Caki2 (cell line): ENCODE measurements around the gene SOS2. TPM values are rescaled to one million over a fixed set of nuclear protein-coding genes. Genes with fewer than 3 reads are reported as not detected.

Source experiments
- DNase-seq: peaks from one replicate; pipeline ENCODE4 v3.0.0-alpha.2; 2015; ENCODE audit warnings: low read depth
- in situ Hi-C: cut with HindIII; loops from 2 replicates; pipeline ENCODE4 v1.10.0; 2016; ENCODE audit warnings: low sequenced_read_pairs, low pct_unique_long_range_greater_than_20kb, mixed read lengths
- total RNA-seq: library from RNA; depleted of rRNA; stranded (reverse); fragments of >200 nt; shearing (Covaris generic); gene quantifications from 2 replicates; pipeline ENCODE4 v1.2.3, GENCODE V29; 2014; ENCODE audit warnings: low replicate concordance; rRNA removed

SOS2 gene
- total RNA-seq, result 9.2 and 13.0 TPM in 2 replicates

- peak; percentile 87 for DNase-seq
- in situ Hi-C loops, result no loop called here
These were observed at the start of gene SOS2 for GRCh38 chr14:50231475-50232275. Gene SOS2, minus strand, starts transcription at chr14:50231578. Its CDS starts 295 bp downstream, at chr14:50231283.

DNA sequence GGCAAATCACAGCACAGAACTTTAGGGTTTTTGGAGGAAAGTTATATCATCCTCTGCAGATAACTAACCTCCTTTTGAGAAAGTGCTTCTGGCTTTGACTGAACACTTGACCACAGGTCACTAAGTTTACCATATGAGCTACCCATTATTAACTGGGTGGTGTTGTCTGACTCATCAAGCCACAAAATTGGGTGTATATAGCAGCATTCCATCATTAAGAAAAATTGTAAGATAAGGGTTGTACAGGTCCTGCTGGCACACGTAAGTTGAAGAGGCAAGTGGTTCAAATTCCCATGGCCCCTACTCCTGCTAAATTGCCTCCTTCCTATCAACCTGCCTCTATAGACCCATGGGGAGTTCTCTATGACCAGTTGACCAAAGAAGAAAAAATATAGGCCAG, 41.1 kb upstream of the SOS2 start:
- no peak for DNase-seq
- in situ Hi-C loops, result no loop called here

DNA sequence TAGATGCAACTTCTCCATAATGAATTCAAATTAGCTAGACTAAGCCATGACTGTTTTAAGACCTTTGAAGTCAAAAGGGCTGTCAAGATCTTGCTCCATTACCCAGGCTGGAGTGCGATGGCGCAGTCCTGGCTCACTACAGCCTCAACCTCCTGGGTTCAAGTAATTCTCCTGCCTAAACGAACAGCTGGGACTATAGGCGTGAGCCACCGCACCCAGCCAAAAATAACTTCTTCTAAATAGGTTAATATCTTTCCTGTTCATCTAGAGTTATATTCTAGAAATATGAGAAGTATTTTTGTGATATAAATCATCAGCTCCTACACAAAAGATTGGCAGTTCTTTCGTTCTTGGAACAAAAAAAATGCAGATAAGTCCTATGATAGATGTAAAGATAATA, 39.6 kb upstream of the SOS2 start:
- in situ Hi-C loops, result no loop called here
- DNase-seq, result no peak

- DNase-seq, result no peak
These were observed 33.7 kb upstream of the SOS2 start for GRCh38 chr14:50265029-50265428.

DNA sequence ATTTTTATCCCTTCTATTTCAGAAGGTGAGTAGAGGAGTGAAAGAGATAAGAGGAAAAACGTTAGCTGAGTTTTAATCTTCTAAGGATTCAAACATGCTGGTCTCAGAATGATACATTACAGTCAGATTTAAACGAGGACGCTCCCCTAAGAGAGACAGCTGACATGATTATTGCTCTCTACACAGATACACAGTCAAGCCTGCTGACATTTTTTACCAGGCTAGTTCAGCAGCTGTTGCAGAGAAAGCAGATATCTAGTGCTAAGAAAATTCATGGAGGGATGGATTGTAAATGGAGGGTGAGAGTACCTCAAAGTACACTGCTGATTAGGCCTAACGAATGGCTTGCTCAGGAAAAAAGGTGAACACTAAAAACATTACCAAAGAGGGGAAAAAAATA, 31.9 kb upstream of the SOS2 start:
- in situ Hi-C loops, result no loop called here
- DNase-seq, result no peak

More at GRCh38 chr14:50265029-50265428, 33.7 kb upstream of the SOS2 start:
- in situ Hi-C loops, result no loop called here

- DNase-seq, result no peak
- in situ Hi-C loops, result no loop called here
These were observed 31.5 kb upstream of the SOS2 start for GRCh38 chr14:50262865-50263264.

- in situ Hi-C loops, result no loop called here
- DNase-seq, result peak; percentile 4
These were observed 29.1 kb upstream of the SOS2 start for GRCh38 chr14:50260511-50260910.

- no peak for DNase-seq
- in situ Hi-C loops, result no loop called here
These were observed 28.7 kb upstream of the SOS2 start for GRCh38 chr14:50260072-50260471.

DNA sequence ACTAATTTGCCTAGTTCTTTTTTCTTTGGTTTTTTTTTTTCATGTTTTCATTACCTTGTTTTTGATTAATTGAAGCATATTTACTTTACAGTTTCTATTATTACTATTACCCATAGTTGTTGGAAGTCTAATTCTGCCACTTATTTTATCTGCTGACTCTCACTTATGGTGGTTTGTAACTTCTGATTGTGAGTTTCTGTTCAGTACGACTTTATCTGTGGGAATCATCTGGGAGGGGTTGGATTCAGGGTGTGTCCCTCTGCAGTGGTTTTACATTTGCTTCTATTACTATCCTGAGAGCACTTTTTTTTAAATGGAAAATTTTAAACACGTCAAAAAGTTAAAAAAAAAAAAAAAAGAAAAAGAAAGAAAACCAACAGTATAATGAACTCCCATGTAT, 26.4 kb upstream of the SOS2 start:
- no peak for DNase-seq
- in situ Hi-C loops, result no loop called here

DNA sequence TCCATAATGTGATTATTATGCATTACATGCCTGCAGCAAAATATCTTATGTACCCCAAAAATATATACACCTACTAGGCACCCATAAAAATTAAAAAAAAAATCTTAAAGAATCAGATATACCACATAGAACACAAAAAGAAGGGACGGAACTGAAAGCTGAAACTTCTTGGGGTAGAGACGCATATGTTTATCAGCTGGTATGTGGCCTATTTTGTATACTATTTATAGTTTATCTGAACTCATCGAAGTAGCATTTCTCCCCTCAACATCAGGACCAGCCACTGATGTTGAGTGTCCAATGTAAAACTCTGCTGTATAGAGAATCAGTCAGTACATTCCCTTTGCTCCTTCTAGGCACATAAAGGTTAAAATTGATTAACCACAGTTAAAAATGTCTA, 22.9 kb upstream of the SOS2 start:
- DNase-seq, result no peak
- in situ Hi-C loops, result no loop called here

DNA sequence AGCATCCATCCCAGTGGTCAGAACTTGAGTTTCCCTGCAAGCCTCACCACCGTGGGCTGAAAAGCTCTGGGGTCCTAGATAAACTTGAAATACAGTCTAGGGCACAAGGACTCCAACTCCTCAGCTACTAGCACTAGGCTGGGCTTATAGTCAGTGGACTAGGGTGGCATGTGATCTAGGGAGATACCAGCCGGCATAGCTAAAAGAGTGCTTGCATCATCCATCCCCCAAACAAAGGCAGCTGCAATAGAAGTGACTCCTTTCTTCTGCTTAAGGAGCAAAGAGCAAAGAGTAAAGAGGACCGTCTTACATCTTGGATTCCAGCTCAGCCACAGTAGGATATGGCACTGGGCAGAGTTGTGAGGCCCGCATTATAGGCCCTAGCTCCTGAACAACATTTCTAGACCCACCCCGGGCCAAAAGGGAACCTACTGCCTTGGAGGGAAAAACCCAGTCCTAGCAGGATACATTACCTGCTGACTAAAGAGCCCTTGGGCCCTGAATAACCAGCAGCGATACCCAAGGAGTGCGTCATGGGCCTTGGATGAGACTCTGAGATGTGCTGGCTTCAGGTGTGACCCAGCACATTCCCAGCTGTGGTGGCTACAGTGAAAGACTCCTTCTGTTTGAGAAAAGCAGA, 17.9 kb upstream of the SOS2 start:
- in situ Hi-C loops, result no loop called here
- DNase-seq, result no peak

GRCh38 chr14:50247245-50247644, 15.9 kb upstream of the SOS2 start:
- no peak for DNase-seq
- in situ Hi-C loops, result no loop called here

- DNase-seq, result no peak
- in situ Hi-C loops, result no loop called here
These were observed 11.4 kb upstream of the SOS2 start for GRCh38 chr14:50242566-50243310.

DNA sequence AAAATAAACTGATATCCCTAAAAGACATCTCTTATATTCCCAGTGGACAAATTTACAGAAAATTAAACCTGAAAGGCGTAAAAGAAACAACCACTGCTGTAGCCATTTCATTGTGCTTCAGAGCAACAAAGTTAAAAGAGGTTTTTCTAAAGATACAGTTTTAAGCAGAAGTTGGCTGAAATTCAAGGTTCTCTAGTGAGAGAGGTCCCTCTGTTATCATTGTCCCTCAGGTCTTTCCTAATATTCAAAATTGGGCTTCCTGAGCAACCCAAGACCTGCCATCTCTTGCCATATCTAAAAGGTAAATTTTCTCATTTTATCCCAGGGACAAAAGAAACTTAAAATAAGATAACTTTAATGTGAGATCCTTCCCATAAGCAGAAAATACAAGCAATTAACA, 10.7 kb upstream of the SOS2 start:
- in situ Hi-C loops, result no loop called here
- no peak for DNase-seq

DNA sequence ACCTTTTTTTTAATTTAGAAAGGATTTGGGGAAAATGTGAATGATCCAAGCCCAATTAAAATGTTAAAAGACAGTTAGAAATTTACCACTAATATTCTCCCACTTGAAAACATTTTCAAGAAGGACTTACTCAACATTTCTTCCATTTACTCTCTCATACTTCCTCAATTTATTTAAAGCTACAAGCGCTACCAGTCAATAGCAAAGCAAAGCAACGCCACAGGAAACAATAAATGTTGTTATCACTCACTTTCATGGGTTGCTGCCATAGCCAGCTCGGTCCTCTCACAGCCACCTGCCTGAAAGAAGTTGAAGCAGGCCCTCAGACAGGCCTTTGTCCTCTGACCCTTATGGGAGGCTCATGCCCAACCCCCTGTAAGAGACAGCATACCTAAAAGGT, 6.0 kb upstream of the SOS2 start:
- in situ Hi-C loops, result no loop called here

GRCh38 chr14:50233951-50234250, 2.5 kb upstream of the SOS2 start:
- in situ Hi-C loops, result no loop called here

More for the DNA sequence above, 6.0 kb upstream of the SOS2 start:
- DNase-seq, result no peak

DNA sequence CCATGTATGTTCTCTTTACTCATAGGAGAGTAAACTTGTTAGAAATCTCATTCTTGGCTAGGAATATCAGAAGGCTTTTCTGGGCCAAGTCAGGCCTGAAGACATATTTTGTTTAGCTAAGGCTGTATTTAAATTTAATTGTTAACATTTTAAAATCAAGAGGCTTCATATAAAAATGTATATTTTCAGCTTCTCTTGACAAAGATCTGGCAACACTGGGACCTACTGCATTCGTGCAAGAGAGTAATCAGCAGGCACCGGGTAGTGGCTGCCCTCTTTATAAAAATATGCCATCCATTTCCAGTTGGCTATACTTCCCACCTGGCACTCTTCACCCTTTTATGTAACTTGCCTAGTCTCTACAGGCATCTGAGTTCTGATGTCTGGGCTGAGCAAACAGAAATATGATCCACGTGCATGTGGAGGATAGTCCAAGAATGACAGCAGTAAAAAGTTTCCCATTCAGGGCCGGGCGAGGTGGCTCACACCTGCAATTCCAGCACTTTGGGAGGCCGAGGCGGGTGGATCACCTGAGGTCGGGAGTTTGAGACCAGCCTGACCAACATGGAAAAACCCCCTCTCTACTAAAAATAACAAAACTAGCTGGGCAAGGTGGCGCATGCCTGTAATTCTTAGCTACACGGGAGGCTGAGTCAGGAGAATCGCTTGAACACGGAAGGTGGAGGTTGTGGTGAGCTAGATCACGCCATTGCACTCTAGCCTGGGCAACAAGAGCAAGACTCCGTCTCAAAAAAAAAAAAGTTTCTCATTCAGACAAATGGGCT, 2.0 kb upstream of the SOS2 start:
- DNase-seq, result no peak
- in situ Hi-C loops, result no loop called here

More at GRCh38 chr14:50233951-50234250, 2.5 kb upstream of the SOS2 start:
- DNase-seq, result no peak

DNA sequence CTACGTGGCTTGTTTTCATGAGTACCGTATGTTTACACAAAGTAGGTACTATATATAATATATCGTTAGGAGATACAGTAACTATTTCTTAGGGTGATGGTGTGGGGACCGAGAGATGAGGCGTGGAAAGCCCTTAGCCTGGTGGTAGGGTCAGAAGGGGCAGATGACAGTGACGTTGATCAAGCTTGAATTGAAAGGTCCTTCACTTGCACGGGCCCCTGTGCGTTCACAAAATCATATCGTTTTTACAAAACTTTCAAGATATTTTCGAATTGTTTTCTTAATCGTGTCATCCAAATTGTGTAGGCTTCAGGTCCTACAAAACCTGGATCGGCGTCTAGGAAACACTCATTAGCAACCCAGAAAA, 881 bp upstream of the SOS2 start:
- in situ Hi-C loops, result no loop called here
- DNase-seq, result no peak
